Fibroblast of mammary gland (primary cell): ENCODE results near the gene KCNH3.
A peak's percentile ranks its signal among the peaks of the same experiment; 100 is the strongest.

Experiments used
- DNase-seq: peaks from one replicate; pipeline ENCODE4 v3.0.0-alpha.2; 2010; ENCODE audit warnings: low read depth
- H3K4me3 ChIP-seq: 2 replicates; pipeline ENCODE4 v1.5.1; 2011; ENCODE audit warnings: low read depth, mild to moderate bottlenecking, low read length, moderate library complexity; ENCODE audit not compliant: control insufficient read depth
- TF ChIP-seq, protein P1 (sequence below): conservative IDR thresholded peaks from 2 replicates; pipeline ENCODE4 v1.5.1; 2011; ENCODE audit warnings: low read depth, low read length, inconsistent platforms; ENCODE audit not compliant: control insufficient read depth, insufficient read depth

The KCNH3 gene, protein sequence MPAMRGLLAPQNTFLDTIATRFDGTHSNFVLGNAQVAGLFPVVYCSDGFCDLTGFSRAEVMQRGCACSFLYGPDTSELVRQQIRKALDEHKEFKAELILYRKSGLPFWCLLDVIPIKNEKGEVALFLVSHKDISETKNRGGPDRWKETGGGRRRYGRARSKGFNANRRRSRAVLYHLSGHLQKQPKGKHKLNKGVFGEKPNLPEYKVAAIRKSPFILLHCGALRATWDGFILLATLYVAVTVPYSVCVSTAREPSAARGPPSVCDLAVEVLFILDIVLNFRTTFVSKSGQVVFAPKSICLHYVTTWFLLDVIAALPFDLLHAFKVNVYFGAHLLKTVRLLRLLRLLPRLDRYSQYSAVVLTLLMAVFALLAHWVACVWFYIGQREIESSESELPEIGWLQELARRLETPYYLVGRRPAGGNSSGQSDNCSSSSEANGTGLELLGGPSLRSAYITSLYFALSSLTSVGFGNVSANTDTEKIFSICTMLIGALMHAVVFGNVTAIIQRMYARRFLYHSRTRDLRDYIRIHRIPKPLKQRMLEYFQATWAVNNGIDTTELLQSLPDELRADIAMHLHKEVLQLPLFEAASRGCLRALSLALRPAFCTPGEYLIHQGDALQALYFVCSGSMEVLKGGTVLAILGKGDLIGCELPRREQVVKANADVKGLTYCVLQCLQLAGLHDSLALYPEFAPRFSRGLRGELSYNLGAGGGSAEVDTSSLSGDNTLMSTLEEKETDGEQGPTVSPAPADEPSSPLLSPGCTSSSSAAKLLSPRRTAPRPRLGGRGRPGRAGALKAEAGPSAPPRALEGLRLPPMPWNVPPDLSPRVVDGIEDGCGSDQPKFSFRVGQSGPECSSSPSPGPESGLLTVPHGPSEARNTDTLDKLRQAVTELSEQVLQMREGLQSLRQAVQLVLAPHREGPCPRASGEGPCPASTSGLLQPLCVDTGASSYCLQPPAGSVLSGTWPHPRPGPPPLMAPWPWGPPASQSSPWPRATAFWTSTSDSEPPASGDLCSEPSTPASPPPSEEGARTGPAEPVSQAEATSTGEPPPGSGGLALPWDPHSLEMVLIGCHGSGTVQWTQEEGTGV

DNA sequence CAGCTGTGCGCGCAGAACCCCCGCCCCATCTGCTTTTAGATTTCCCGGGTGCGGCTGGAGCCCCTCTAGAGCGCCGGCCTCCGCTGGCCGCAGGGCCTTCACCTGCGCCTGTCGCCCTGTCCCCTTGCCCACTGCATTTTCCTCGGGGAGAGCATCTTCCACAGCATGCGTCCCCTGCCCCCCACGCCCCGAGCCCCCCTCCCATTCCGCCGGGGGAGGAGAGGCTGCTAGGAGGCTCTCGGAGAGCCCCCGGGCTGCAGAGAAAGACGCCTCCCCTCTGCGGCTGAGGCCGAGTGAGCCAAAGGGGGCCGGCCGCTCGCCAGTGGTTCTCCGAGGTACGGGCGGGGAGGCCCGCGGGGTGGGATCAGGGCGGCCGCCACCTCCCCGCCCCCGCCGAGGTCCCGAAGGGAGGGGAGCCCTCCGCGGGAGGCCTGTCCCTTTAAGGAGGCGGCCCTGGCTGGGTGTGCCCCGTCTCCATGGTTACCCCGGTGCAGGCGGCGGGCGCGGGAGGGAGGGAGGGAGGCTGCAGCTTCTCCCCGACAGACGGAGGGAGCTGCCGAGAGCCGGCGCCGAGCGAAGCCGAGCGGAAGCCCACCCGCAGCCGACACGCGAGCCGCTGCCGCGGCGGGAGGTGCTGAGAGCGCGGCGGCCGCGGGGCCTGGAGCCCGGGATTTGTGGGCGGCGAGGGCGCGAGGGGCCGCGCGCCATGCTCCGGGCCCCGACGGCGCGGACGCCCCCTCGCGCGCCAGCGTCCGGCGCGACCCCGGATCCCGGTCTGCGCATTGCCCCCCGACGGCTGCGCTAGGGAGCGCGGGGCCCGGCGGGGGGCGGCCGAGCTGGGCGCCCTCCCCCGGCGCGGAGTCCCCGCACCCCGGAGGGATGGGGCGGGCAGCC, at the start of gene KCNH3:
Gene KCNH3 (plus strand): TSS at position 521 of the 894 bp plus-strand sequence. CDS start 387 bp downstream, outside the sequence.
- TF ChIP-seq, protein P1, sequence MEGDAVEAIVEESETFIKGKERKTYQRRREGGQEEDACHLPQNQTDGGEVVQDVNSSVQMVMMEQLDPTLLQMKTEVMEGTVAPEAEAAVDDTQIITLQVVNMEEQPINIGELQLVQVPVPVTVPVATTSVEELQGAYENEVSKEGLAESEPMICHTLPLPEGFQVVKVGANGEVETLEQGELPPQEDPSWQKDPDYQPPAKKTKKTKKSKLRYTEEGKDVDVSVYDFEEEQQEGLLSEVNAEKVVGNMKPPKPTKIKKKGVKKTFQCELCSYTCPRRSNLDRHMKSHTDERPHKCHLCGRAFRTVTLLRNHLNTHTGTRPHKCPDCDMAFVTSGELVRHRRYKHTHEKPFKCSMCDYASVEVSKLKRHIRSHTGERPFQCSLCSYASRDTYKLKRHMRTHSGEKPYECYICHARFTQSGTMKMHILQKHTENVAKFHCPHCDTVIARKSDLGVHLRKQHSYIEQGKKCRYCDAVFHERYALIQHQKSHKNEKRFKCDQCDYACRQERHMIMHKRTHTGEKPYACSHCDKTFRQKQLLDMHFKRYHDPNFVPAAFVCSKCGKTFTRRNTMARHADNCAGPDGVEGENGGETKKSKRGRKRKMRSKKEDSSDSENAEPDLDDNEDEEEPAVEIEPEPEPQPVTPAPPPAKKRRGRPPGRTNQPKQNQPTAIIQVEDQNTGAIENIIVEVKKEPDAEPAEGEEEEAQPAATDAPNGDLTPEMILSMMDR, result no peak
- DNase-seq, result peak; percentile 38
- peak within 1 kb of the TSS; percentile 21 for H3K4me3 ChIP-seq

DNA sequence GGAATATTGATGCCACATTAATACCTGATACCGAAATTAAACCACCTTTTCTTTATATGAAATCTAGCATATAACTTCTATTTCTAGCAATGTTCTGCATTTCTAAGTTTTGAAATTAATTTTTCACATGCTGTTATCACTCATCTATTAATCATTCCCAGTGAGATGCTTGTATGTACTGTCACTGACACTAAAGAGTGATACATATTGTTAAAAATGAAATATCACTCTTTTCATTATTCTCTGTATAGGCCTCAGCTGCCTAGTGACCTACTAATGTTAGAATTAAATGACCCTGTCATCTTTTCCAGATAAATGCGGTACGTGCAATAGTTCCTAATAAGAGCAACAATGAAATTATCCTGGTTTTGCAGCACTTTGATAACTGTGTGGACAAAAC, 49.7 kb upstream of the KCNH3 start:
- TF ChIP-seq, protein P1, result no peak
- no peak overlapping the region for H3K4me3 ChIP-seq
- DNase-seq, result no peak

DNA sequence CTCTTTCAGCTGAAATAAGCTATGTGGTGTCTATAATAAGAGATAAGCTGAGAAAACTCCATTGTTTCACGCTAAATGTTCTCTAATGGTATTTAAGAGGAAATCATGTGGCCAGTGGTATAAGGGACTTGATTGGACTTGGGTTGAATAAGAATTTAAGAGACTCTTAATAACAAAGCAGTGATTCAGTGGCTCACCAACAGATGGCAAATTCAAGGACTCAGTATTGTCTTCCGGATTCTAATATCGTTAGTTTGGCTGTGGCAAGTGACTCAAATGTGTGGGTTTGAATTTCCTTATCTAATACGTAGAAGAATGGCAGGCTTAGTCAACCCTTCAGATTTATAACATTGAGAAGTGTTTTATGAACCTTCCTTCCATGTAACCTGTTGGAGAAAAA, 49.1 kb upstream of the KCNH3 start:
- no peak overlapping the region for H3K4me3 ChIP-seq
- TF ChIP-seq, protein P1, result peak; percentile 18
- DNase-seq, result peak; percentile 81

DNA sequence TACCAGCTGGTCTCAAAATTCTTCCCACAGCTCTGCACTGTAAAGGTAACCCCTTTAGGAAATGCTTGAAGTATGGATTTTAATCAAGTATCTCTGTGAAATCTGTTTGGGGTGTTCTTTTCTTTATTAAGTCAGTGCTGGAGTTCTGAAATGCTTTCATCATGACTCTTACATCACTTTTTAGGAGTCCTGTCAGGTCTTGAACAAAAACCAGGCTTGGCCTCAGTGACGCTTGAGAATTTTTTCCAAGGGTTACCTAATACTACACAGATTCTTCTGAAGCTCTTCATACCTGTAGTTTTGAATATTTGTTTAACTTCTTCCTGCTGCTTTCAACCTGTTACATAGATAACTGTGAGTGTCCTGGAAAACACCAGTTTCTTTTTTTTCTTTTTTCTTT, 47.0 kb upstream of the KCNH3 start:
- TF ChIP-seq, protein P1, result no peak
- no peak overlapping the region for H3K4me3 ChIP-seq
- DNase-seq, result no peak

DNA sequence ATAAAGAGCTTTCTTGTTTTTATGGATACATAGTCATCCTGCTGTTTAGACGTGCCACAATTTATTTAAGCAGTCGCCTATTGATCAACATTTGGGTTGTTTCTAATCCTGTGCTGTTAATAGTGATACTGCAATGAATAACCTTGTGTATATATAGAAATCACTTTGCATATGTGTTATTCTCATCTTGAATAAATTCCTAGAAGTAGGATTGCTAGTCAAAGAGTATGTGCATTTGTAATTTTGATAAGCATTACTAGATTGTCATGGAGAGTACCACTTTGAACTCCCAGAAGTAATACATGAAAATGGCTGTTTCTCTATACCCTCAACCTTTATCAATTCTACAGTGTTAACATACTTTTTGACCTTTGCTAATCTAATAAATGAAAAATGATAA, 44.9 kb upstream of the KCNH3 start:
- H3K4me3 ChIP-seq, result no peak overlapping the region
- DNase-seq, result no peak
- TF ChIP-seq, protein P1, result no peak
